Kidney epithelial cell (primary cell): ENCODE data around the gene SCUBE2. TPM values are rescaled to one million over a fixed set of nuclear protein-coding genes. Genes with fewer than 3 reads are reported as not detected.
"Not testable (repeated sequence)": the region's sequence is repeated elsewhere in the genome, so short reads cannot be mapped to it uniquely, and the experiment has no call there.

ENCODE experiments used
- DNase-seq: peaks from one replicate; pipeline ENCODE4 v3.0.0-alpha.2; 2010; ENCODE audit warnings: low read depth
- H3K27me3 ChIP-seq: 2 replicates; pipeline ENCODE4 v1.6.0; 2011; ENCODE audit warnings: low read length; ENCODE audit not compliant: control insufficient read depth, insufficient read depth
- H3K36me3 ChIP-seq: 2 replicates; pipeline ENCODE4 v1.5.1; 2011; ENCODE audit warnings: low read length; ENCODE audit not compliant: control insufficient read depth, insufficient read depth
- H3K4me3 ChIP-seq: 2 replicates; pipeline ENCODE4 v1.5.1; 2011; ENCODE audit warnings: low read depth, mild to moderate bottlenecking, control low read depth, low read length
- total RNA-seq: library from RNA; depleted of rRNA; stranded (reverse); fragments of >200 nt; gene quantifications from 2 replicates; pipeline ENCODE4 v1.2.3, GENCODE V29; 2015
- TF ChIP-seq, protein P1 (sequence below): IDR thresholded peaks from 2 replicates; pipeline ENCODE4 v1.5.1; 2011; ENCODE audit warnings: mild to moderate bottlenecking, moderate library complexity, low read length, control low read depth, inconsistent platforms; ENCODE audit not compliant: insufficient read depth, poor library complexity, severe bottlenecking

The SCUBE2 gene
- total RNA-seq, 1 donor from 2014 or later, result 1.3 TPM

DNA sequence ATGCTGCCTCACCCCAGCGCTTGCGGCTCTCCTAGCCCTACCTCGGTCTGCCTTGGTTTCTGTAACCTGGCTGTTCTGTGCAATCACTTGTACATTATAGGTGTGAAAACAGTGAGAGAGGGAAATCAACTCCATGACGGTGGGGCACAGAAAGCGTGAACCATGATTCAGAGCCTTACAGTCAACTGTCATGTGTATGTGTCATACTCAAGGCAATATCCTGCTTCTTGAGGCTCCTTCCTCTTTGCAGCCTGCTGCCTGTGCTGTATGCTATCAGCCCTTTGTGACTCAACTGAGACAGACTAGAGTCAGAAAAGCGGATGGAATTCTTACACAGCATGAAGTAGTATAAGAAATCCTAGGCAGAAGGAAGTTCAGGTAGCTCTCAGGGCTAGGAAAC lies 89.7 kb downstream of the SCUBE2 start:
- H3K27me3 ChIP-seq, result peaks cover 24% of the 10 kb centered on the region
- TF ChIP-seq, protein P1, sequence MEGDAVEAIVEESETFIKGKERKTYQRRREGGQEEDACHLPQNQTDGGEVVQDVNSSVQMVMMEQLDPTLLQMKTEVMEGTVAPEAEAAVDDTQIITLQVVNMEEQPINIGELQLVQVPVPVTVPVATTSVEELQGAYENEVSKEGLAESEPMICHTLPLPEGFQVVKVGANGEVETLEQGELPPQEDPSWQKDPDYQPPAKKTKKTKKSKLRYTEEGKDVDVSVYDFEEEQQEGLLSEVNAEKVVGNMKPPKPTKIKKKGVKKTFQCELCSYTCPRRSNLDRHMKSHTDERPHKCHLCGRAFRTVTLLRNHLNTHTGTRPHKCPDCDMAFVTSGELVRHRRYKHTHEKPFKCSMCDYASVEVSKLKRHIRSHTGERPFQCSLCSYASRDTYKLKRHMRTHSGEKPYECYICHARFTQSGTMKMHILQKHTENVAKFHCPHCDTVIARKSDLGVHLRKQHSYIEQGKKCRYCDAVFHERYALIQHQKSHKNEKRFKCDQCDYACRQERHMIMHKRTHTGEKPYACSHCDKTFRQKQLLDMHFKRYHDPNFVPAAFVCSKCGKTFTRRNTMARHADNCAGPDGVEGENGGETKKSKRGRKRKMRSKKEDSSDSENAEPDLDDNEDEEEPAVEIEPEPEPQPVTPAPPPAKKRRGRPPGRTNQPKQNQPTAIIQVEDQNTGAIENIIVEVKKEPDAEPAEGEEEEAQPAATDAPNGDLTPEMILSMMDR, result no peak
- H3K4me3 ChIP-seq, result no peak overlapping the region
- DNase-seq, result peak; percentile 79
- no peaks in the 10 kb centered on the region for H3K36me3 ChIP-seq

DNA sequence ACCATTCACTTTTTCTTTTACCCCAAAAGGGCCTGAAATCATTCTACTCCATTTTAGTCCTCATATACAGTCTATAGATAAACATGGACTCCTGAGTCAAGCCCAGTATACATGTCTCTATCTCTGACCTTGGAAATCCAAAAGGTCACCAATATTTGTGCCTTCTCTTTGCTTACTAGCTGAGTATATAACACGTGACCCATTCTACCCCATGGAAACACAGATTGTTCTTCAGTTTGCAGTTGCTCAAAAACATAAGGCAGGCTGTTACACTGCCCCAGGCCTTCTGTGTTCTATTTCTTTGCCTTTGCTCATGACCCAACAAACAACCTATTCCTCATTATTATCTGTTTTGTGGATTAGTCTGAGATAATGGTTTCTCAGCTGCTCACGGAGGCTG lies 93.4 kb downstream of the SCUBE2 start:
- H3K4me3 ChIP-seq, result no peak overlapping the region
- no peaks in the 10 kb centered on the region for H3K36me3 ChIP-seq
- TF ChIP-seq, protein P1, result no peak
- no peaks in the 10 kb centered on the region for H3K27me3 ChIP-seq
- no peak for DNase-seq

DNA sequence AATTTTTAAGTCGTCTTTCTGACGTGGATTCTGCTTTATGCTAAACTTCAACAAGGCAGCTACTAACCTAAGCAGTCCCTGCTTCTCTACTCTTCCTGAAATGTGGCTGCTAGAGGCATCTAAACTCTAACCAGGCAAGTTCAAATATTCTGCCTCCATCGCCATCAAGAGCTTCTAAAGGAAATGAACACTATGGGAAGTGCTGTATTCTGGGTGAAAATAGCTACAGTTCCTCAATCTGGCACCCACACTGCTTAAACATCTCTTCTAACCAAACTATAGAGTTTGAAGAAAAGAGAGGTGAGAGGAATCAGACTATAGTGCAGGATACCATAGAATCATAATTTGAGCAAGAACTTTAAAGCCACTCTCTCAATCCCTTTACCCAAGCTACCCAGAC lies 93.9 kb downstream of the SCUBE2 start:
- H3K4me3 ChIP-seq, result no peak overlapping the region
- H3K27me3 ChIP-seq, result no peaks in the 10 kb centered on the region
- no peak for DNase-seq

DNA sequence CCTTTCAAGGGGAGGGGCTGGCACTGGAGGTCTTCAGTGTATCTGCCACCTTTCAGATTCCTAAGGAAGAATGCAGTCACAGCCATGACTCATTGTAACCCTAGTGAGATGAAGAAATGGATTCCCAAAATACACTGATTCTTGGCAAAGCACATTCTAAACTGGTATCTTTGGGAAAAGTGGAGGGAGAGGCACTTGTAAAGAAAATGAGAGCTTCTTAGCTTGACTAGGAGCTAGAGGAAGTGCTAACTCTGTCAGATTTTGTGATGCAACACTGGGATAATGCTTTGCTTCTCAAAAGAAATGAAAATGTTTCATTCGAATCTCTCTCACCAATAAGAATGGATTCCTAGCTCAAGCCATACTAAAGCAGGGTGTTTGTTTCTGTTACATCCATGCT lies 101.9 kb downstream of the SCUBE2 start:
- Histone ChIP-seq H3K4me3 (no peak overlapping the region), H3K36me3 (no peaks in the 10 kb centered on the region), H3K27me3 (no peaks in the 10 kb centered on the region)
- no peak for DNase-seq
- TF ChIP-seq, protein P1, result no peak

More for the DNA sequence above, 93.9 kb downstream of the SCUBE2 start:
- no peaks in the 10 kb centered on the region for H3K36me3 ChIP-seq
- TF ChIP-seq, protein P1, result no peak

DNA sequence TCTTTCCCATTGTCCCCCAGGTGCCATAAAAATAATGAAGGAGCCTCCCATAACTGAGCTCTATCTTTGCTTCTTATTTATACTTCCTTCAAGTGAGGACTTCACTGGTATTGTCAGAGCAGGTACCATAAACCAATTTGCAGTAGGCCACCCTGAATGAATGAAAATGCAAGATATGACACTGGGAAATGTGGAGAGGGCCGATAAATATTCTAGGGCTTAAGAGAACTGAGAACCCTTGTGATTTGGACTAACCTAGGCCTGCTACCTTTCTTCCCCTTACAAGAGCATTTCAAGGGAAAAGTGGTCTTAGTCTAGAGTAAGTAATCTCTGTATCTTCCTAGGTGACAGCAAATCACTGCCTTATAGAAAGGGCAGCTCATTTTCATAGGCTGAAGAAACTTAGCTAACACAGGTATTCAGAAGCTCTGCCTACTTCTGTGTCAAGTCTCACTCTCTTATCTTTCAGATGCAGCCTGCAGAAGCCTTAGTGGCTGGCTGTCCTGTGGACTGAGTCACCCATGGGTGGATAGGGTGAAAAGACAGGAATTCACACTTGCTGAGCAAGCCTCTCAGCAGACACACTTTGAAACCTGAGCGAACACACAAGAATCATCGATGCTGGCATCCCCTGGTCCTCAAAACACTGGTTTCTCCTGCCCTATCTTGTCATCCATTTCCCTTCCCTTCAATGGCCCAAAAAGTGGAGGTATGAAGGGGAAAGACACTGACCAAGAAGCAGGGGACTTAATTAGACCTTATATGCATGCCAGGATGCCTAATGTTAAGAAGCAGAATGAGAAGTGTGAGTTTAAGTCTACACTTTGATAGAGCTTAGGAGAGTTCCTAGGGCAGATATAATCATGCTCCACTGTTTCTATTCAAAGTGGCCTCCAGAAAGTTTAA lies 102.8 kb downstream of the SCUBE2 start:
- DNase-seq, result no peak
- Histone ChIP-seq H3K4me3 (no peak overlapping the region), H3K36me3 (no peaks in the 10 kb centered on the region), H3K27me3 (no peaks in the 10 kb centered on the region)
- TF ChIP-seq, protein P1, result no peak

DNA sequence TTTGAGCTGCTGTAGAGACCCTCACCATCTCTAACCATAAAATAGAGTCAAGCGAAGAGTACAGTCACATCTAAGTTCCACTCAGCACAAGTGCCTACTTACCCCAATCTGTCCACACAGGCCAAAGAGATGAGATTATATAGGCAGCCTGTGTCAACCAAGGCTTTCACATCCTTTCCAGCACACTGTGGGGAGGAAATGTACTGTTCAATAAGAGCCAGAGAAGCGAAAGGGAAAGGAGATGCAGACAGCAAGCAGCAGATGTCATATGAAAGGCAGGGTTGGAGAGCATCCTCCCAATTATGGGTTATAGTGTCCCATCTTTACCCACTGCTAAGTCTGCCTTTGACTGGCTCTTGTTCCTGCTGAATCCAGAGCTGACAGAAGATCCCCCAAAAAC lies 104.0 kb downstream of the SCUBE2 start:
- DNase-seq, result no peak
- no peaks in the 10 kb centered on the region for H3K27me3 ChIP-seq
- no peaks in the 10 kb centered on the region for H3K36me3 ChIP-seq
- TF ChIP-seq, protein P1, result no peak
- no peak overlapping the region for H3K4me3 ChIP-seq

DNA sequence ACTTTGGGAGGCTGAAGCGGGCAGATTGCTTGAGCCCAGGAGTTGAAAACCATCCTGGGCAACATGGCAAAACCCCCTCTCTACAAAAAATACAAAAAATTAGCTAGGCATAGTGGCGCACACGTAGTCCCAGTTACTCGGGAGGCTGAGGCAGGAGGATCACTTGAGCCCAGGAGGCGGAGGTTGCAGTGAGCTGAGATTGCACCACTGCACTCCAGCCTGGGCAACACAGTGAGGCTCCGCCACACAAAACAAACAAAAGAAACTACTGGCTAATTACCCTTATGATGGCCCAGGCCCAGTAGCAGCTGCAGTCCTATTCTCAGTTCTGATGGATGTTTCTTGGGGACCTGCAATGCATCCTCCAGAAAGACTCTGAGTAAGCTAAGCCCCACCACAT lies 104.6 kb downstream of the SCUBE2 start:
- H3K4me3 ChIP-seq, DNase-seq, H3K36me3 ChIP-seq, H3K27me3 ChIP-seq: not testable (repeated sequence)
